Thyroid gland (tissue), 4 donors: ENCODE results near the gene SHISA2.

Source experiments
- CTCF ChIP-seq, 6 experiments: fragments of 200-600 bp in 3 of 6; fragments of 450-650 bp in 3 of 6; sonication (generic) in 3 of 6; IDR thresholded peaks; one replicate each; pipeline ENCODE4 v1.5.1; 2016 to 2019; ENCODE audit warnings: antibody characterized with exemption in 6 of 6, mild to moderate bottlenecking in 2 of 6, inconsistent platforms in 1 of 6, moderate library complexity in 1 of 6
- POLR2A ChIP-seq, 2 donors: fragments of 450-650 bp; IDR thresholded peaks; one replicate each; pipeline ENCODE4 v1.6.1; 2017; ENCODE audit warnings: antibody characterized with exemption in 2 of 2, mild to moderate bottlenecking in 2 of 2, moderate library complexity in 1 of 2

DNA sequence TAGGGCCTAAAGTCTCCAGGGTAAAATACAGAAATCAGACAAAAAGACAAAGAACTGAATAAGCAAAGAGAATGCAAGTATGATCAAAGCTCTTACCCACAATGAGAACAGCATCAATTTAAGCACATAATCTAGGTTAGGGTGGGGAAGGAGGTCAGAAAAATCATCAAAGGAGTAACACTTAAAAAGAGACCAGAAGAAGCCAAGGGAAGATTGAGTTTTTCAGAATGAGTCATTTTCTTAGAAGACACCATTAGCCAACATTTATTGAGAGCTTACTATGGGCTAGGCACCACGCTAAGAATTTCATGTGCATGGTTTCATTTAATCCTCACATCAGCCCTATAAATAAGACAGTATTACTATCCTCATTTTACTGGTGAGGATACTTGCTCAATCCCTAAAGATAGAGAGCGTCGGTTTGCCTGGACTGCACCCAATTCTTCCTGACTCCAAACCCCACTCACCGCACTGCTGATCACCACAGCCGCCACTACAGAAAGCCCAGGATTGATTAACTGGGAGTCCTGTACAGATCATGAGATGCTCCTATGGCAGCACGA, 1.7 kb upstream of the SHISA2 start:
- TF ChIP-seq CTCF (IDR thresholded peaks at IDR 0.05) (no peak), POLR2A (IDR thresholded peaks at IDR 0.05) (no peak)
